ENCODE data around the gene SGCD. TPM values are rescaled to one million over a fixed set of nuclear protein-coding genes. Genes with fewer than 3 reads are reported as not detected.

SGCD gene
- total RNA-seq, 4 donors from 2014 or later, result 5.1 to 8.1 (median 6.5) TPM

- no peak for TF ChIP-seq CTCF (IDR thresholded peaks at IDR 0.05; ENCODE audit: low read depth)
Measured at GRCh38 chr5:156707750-156708149, 380.8 kb downstream of the SGCD start.

DNA sequence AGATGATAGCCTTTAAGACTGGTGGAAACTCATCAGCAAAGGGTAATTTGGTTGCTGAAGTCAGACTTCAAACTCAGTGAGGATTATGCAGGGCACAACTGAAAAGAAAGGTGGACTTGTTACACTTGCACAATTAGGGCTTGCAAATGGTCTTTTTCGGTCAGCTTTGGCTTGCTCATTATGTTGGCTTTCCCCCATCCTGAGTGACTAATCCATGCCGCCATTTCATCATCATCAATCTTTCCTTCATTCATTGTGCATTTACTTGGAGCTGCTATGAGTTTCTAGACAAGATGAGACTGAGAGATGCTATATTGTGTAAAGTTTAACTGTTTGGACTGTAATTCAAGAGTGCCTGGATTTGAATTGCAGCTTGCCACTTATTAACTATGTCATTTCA, 388.3 kb downstream of the SGCD start:
- TF ChIP-seq CTCF (IDR thresholded peaks at IDR 0.05; ENCODE audit: low read depth), result no peak

DNA sequence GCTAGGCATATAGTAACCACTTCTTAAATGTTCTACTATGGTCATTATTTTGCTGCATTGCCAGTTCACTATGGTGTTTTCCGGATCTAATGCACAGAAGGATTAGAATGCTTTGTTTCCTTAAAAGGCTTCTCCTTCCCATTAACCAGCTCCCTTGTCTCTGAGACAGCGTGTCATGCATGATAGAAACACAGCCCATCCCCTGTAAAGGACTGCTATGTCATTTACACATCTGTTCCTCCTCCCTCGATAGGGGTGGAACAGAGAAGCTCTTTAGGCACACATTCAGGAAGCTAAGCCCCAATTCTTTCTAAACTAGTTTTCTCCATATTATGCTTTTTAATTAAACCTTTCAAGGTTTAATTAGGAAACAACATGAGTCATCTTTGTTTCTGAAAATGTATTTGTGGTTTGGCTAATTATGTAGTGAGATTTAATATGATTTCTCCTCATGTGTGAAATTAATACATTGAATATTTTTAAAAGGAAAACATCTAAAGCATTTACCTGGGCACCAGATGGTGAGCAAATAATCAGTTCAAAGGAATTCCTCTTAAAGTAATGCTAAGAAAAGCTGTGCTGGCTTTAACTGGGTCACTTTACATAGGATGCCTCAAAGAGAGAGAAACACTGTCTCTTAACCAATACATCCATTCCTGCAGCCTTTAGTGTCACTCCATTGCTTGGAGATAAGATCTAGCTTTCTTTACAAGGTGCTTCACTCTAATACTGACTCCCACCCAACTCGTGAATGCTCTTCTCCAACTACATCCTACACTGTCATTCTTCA, 389.8 kb downstream of the SGCD start:
- no peak for TF ChIP-seq CTCF (IDR thresholded peaks at IDR 0.05; ENCODE audit: low read depth)

DNA sequence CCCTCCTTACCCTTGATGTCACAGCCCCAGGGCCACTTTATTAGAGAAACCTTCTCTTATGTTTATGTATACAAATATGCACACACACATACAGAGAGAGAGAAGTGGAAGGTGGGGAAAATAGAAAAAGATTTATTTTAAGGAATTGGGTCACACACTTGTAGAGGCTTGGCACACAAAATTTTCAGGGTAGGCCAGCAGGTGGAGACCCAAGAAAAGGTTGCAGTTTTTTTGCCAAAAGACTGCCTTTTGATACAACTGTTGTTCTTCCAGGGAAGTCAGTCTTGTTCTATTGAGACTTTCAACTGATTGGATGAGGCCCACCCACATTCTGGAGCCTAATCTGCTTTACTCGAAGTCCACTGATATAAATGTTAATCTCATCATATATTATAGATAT, 392.0 kb downstream of the SGCD start:
- TF ChIP-seq CTCF (IDR thresholded peaks at IDR 0.05; ENCODE audit: low read depth), result no peak

DNA sequence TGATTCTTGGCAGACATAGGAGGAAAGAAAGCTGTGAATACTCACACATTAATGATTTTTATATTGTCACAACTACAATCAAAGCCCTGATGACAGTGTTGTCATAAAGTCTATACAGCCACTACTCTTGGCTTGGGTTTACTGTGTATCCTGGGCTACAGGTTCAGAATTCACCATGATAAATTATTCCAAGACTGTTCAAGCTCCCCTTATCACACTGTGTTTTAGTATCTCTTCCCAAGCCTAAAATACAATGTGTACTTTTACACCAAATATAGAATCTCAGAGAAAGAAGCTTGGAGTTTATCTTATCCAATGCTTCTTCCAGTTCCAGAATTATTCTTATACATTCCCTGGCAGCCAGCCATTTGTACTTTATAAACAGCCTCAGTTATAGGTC, 395.4 kb downstream of the SGCD start:
- no peak for TF ChIP-seq CTCF (IDR thresholded peaks at IDR 0.05; ENCODE audit: low read depth)

DNA sequence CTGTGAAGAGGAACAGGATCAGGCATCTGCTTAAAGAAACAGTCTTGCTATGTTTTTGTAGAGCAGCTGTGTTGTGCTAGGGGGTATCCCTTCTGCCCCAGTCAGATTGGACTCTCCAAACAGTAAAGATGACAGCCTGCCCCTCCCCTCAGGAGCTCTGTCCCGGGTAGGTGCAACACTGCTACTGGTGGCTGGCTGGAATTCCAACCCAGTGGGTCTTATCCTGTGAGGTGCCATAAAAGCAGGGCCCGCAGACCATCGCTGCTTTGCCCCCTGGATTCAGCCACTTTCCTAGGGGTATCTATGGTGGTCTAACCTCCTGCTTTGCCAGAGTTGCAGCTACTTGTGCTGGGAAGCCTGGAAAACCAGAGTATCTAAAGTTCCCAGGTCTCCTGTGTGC, 408.5 kb downstream of the SGCD start:
- no peak for TF ChIP-seq CTCF (IDR thresholded peaks at IDR 0.05; ENCODE audit: low read depth)

- no peak for TF ChIP-seq CTCF (IDR thresholded peaks at IDR 0.05; ENCODE audit: low read depth)
Measured at GRCh38 chr5:156741516-156741915, 414.6 kb downstream of the SGCD start.
